ENCODE measurements around the gene ZBED4.

The ZBED4 gene

GRCh38 chr22:49853981-49854831, 562 bp downstream of the ZBED4 start:
- DNase-seq = peak; percentile 43

DNA sequence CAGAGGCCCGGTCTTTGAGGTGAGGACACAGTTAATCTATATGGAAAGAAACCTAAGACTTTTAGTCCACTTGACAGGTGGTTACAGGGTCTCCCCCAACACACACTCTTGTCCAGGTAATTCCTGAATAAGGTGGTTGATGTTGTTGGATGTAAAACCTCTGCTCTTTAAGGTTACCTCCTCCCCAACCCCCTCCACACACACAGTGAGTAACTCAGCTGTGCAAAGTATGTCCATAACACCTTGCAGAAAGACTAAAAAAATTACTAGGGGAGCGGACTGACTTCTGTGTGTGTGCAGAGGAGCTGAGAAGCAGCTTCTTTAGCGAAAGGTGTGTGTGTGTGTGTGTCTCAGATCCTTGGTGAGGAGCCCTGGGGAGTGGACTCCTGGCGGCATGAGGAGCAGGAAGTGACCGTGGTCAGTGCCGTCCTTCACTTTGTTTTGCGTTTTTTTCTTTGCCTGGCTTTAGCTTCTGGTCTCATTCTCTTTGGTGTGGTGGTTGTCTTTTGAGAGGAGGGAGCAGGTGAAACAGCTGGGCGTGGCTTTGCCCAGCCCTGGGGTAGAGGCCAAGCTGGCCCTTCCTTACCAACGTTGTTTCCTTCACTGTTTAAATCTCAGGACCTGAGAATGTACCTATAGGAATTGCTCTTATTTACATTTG, 1.7 kb downstream of the ZBED4 start:
- DNase-seq = no peak

GRCh38 chr22:49856343-49856742, 2.7 kb downstream of the ZBED4 start:
- no peak for DNase-seq

DNA sequence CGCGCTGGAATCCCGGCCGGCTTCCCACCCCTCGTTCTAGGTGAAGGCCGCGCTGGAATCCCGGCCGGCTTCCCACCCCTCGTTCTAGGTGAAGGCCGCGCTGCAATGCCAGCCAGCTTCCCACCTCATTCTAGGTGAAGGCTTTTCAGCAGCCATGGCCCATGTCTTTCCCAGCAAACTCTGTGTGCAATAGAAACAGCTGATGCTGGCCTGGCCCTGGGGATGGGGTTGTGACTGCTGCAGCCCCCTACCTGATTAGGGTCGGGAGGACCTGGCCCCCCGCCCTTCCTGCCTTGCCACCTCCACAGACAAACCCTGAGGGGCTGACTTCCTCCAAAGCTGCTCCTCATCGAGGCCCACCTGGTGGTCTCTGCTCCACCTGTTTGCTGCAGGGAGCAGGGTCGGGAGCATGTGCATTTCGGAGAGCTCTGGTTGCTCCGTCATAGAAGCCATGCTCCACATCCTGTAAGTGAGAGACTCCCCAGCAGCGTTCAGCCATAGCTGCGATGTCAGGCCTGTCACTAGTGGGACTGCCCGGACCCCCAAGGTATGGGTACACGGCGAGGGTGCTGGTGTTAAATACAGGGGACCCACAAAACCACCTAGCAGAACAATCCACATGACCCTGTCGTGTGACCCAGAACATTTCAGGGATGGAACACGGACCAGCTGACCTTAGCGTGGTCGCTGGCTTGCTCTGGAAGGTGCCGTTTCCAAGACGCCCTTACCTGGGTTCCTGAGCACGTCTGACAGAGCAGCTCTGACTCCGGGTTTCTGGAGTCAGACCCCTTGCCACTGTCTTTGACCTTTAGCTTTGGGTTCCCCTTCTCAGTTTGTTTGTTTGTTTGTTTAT, 3.3 kb downstream of the ZBED4 start:
- DNase-seq = no peak

DNA sequence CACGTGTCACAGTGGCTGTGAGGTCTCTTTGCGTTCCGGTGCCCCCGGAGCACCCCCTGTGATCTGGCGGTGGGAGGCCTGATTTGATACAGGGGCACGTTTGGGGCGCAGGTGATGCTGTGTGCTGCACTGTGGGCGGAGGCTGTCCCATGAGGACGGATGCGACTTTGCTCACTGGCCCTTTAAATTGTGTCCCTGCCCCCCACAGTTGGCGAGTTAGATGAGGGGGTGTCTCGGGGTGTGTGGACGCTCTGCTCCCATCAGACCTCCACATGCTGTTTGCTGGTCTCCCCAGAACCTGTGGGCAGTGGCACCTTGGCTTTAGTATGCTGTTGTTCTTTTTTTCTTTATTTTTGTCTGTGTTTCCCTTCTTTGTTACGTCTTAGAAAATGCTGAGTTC, 5.2 kb downstream of the ZBED4 start:
- no peak for DNase-seq

GRCh38 chr22:49861642-49862495, 8.2 kb downstream of the ZBED4 start:
- DNase-seq = no peak

DNA sequence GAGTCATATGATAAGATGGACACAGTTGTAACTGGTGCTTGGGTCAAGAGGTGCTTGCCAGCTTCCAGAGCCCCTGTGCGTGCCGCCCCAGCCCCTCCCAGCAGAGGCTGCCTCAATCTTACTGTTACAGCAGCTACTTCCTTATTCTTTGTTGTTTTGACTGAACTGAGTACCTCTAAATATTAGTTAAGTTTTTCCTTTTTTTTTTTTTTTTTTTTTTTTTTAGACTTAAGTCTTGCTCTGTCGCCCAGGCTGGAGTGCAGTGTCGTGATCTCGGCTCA, 8.8 kb downstream of the ZBED4 start:
- no peak for DNase-seq

DNA sequence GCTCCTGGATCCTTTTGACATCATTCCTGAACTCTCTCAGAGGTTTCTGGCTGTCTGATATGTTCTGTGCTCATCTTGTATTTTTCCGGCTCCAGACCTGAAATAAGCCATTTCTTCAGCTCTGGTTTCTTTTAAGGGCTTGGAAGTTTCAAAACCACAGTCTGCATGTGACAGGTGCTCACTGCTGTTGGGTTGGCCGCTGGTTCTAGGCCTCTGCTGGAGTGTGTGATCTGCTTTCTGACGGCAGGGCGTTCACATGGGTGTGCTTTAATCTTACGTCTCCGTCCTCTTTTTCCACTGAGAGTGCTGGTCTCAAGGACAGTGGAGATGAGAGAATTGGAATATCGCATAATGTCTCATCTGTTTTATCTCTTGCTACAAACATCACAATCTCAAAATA, 10.3 kb downstream of the ZBED4 start:
- no peak for DNase-seq

- no peak for DNase-seq
Observed at GRCh38 chr22:49865156-49865555, 11.5 kb downstream of the ZBED4 start.

DNA sequence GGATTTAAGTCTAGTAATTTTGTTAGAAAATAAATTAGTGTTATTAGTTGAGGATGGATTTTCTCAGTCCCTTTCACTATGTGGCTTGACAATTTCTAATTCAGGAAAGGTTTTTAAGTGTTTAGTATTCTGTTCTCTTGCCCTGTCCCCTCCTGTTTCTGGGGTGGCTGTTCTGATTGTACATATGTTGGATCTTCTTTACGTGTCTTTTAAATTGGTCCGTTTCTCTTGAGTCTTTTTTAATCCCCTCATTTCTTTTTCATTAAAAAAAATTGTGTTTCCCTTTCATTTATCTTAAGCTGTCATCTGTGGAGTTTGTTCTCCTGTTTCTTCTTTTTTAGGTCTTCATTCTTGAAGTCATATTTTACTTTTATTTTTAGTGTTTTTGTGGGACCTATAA, 12.5 kb downstream of the ZBED4 start:
- no peak for DNase-seq

DNA sequence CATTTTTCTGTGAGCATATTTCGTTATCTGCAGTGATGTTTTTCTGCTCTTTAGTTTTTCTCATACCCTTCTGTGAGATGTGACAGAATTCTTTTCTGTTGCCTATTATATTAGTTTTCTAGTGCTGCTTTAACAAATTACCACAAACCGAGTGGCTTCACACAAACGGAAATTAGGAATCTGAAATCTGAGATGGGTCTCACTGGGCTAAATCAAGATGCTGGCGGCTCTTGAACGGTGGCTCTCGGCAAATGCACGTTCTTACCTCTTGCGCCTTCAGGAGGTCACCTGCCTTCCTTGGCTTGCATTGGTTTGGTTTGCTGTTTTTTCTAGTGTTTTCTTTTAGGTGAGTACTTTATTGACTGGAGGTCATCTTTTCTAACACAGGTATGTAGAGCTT, 13.0 kb downstream of the ZBED4 start:
- DNase-seq = no peak

GRCh38 chr22:49867303-49868265, 13.9 kb downstream of the ZBED4 start:
- no peak for DNase-seq

GRCh38 chr22:49869086-49869830, 15.6 kb downstream of the ZBED4 start:
- no peak for DNase-seq

DNA sequence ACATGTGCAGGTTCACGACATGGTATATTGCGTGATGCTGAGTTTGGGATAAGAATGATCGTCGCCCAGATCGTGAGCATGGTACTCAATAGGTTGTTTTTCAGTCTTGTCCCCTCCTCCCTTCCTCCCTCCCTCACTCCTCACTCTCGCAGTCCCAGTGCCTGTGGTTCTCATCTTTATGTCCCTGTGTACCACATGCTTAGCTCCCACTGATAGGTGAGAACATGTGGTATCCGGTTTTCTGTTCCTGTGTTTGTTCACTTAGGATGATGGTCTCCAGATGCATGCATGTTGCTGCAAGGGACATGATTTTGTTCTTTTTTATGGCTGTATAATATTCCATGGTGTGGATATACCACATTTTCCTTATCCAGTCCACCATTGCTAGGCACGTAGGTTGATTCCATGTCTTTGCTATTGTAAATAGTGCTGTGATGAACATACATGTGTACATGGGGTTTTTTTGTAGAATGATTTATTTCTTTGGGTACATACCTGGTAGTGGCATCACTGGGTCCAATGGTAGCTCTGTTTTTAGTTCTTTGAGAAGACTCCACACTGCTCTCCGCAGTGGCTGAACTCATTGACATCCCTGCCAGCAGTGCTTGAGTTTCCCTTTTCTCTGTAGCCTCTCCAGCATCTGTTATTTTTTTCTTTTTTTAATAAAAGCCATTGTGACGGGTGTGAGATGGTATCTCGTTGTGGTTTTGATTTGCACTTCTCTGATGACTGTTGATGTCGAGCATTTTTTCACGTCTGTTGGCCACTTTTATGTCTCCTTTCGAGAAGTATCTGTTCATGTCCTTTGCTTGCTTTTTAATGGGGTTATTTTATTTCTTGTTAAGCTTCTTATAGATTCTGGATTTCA, 16.4 kb downstream of the ZBED4 start:
- no peak for DNase-seq

- no peak for DNase-seq
Observed at GRCh38 chr22:49871482-49871881, 17.8 kb downstream of the ZBED4 start.

DNA sequence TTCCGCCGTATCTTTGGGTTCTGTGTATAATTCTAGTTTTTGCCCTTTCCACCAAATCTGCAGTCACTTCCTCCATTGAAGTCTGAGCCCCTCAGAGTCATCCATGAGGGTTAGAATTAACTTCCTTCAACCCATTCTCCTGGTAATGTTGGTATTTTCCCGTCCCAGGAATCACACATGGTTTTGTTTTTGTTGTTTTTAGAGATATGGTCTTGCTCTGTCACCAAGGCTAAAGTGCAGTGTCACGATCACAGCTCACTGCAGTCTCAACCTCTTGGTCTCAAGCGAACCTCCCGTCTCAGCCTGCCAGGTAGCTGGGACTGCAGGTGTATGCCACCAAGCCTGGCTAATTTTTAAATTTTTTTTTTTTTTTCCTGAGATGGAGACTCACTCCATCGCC, 18.7 kb downstream of the ZBED4 start:
- DNase-seq = no peak

- DNase-seq = no peak
Observed at GRCh38 chr22:49873228-49873940, 19.7 kb downstream of the ZBED4 start.

DNA sequence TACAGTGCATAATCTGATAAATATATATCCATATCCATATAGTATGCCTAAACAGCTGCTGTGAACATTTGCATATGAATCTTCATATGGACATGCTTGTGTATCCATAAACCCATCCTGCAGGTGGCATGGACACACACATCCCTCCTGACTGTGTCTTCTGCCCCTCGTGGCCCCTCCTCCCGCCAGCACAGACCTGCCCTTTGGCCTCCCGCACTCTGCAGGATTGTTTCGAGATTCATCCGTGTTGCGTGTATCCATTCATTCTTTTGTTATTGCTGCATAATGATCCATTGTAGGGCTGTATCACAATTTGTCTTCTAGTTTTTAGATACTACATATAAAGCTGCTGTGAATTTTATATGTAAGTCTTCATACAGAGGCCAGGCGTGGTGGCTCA, 24.0 kb downstream of the ZBED4 start:
- no peak for DNase-seq

- no peak for DNase-seq
Observed at GRCh38 chr22:49878206-49878605, 24.6 kb downstream of the ZBED4 start.

Measured in activated CD4-positive, CD25-positive, alpha-beta regulatory T cell treated with anti-CD3 and anti-CD28 coated beads, Interleukin-2, amount 50 U/mL, for 72 hours (primary cell).